K562 (cell line): ENCODE results near the gene EMC1. TPM values are rescaled to one million over a fixed set of nuclear protein-coding genes. Genes with fewer than 3 reads are reported as not detected.
A peak's percentile ranks its signal among the peaks of the same experiment; 100 is the strongest.

ENCODE experiments used
- CBFA2T3 ChIP-seq: fragments of 450-650 bp; IDR thresholded peaks from 2 replicates; pipeline ENCODE4 v1.6.1; 2017
- CBX1 ChIP-seq: sonication (generic); IDR thresholded peaks from 2 replicates; pipeline ENCODE4 v1.6.1; 2016; ENCODE audit warnings: antibody characterized with exemption, low read depth, mild to moderate bottlenecking
- CHD1 ChIP-seq: fragments of 200-600 bp; sonication (generic); IDR thresholded peaks from one replicate; pipeline ENCODE4 v1.6.1; 2012; ENCODE audit warnings: mild to moderate bottlenecking, moderate library complexity, low read length, inconsistent platforms
- CREB1 ChIP-seq, 2 experiments: sonication (generic) in 1 of 2; formaldehyde crosslinking in 1 of 2; IDR thresholded peaks; 2 replicates each; pipeline versions ENCODE4 v1.6.1 to v1.8.0; 2012 to 2022; ENCODE audit warnings: inconsistent platforms in 1 of 2, mild to moderate bottlenecking in 1 of 2, missing genetic modification reagents in 1 of 2, moderate library complexity in 1 of 2
- CXXC5 ChIP-seq: fragments of 250-450 bp; sonication (Bioruptor Pico); IDR thresholded peaks from 2 replicates; pipeline ENCODE4 v1.8.0; 2022; ENCODE audit warnings: inconsistent platforms, mild to moderate bottlenecking, moderate library complexity
- FOXK2 ChIP-seq, 2 experiments: fragments of 450-650 bp; IDR thresholded peaks in 1 of 2; conservative IDR thresholded peaks in 1 of 2; 2 replicates each; pipeline ENCODE4 v1.6.1; 2016; ENCODE audit warnings: low read depth in 2 of 2, mild to moderate bottlenecking in 1 of 2
- FUS ChIP-seq: fragments of 200-400 bp; formaldehyde crosslinking; optimal IDR thresholded peaks from 2 replicates; pipeline ENCODE3; 2017; ENCODE audit warnings: low read depth, low read length
- GTF2F1 ChIP-seq: IDR thresholded peaks from 2 replicates; pipeline ENCODE4 v1.6.1; 2011; ENCODE audit warnings: low read depth, low read length, improper control_type of control experiment
- HDAC2 ChIP-seq: fragments of 450-650 bp; IDR thresholded peaks from 2 replicates; pipeline ENCODE4 v1.6.1; 2016; ENCODE audit warnings: mild to moderate bottlenecking
- HLTF ChIP-seq: fragments of 450-650 bp; IDR thresholded peaks from 2 replicates; pipeline ENCODE4 v1.6.1; 2016
- HMGN3 ChIP-seq: IDR thresholded peaks from 2 replicates; pipeline ENCODE4 v1.6.1; 2011; ENCODE audit warnings: borderline replicate concordance, low read depth, mild to moderate bottlenecking, mixed read lengths, low read length; ENCODE audit not compliant: insufficient read length; ENCODE audit errors: extremely low read depth
- KDM5B ChIP-seq: fragments of 200-600 bp; sonication (generic); IDR thresholded peaks from 2 replicates; pipeline ENCODE4 v1.6.1; 2012; ENCODE audit warnings: low read depth, mild to moderate bottlenecking, moderate library complexity, low read length, control low read depth, inconsistent platforms; ENCODE audit not compliant: insufficient replicate concordance
- NR4A1 ChIP-seq, 2 experiments: fragments of 250-450 bp in 1 of 2; fragments of 450-650 bp in 1 of 2; sonication (Bioruptor Pico) in 1 of 2; IDR thresholded peaks; 2 replicates each; pipeline versions ENCODE4 v1.4.0 to v1.6.1; 2016 to 2020; ENCODE audit warnings: mild to moderate bottlenecking in 2 of 2, missing compliant biosample characterization in 1 of 2, missing genetic modification characterization in 1 of 2, moderate library complexity in 1 of 2
- SAP30 ChIP-seq: fragments of 200-600 bp; sonication (generic); IDR thresholded peaks from 2 replicates; pipeline ENCODE4 v1.6.1; 2012; ENCODE audit warnings: borderline replicate concordance, low read depth, mild to moderate bottlenecking, moderate library complexity, low read length, control low read depth, inconsistent platforms; ENCODE audit not compliant: insufficient read depth, poor library complexity, severe bottlenecking
- SRSF1 ChIP-seq: fragments of 200-400 bp; formaldehyde crosslinking; IDR thresholded peaks from 2 replicates; pipeline ENCODE4 v1.6.1; 2017; ENCODE audit warnings: mild to moderate bottlenecking, low read depth, low read length, moderate library complexity
- TAF1 ChIP-seq: IDR thresholded peaks from 2 replicates; pipeline ENCODE4 v1.6.1; 2011; ENCODE audit warnings: mild to moderate bottlenecking, low read length, moderate library complexity; ENCODE audit not compliant: insufficient read depth, control insufficient read depth, severe bottlenecking; ENCODE audit errors: extremely low read depth
- TARDBP ChIP-seq: fragments of 450-650 bp; IDR thresholded peaks from 2 replicates; pipeline ENCODE4 v1.6.1; 2016
- TCF3 ChIP-seq: sonication (generic); formaldehyde crosslinking; IDR thresholded peaks from 2 replicates; pipeline ENCODE4 v1.4.0; 2020; ENCODE audit warnings: mild to moderate bottlenecking, missing genetic modification reagents
- ZNF165 ChIP-seq: fragments of 250-450 bp; sonication (Bioruptor Pico); IDR thresholded peaks from 2 replicates; pipeline ENCODE4 v1.4.0; 2020; ENCODE audit warnings: borderline replicate concordance
- ZNF24 ChIP-seq: fragments of 450-650 bp; IDR thresholded peaks from 2 replicates; pipeline ENCODE4 v1.6.1; 2016
- ZNF507 ChIP-seq: conservative IDR thresholded peaks from 2 replicates; pipeline ENCODE4 v1.6.1; 2017; ENCODE audit warnings: missing genetic modification characterization, missing compliant biosample characterization
- ZNF79 ChIP-seq: fragments of 250-450 bp; sonication (Bioruptor Pico); IDR thresholded peaks from 2 replicates; pipeline ENCODE4 v1.4.0; 2020; ENCODE audit warnings: low read depth, mild to moderate bottlenecking, moderate library complexity
- ZNF830 ChIP-seq: fragments of 250-450 bp; sonication (Bioruptor Pico); IDR thresholded peaks from 2 replicates; pipeline ENCODE4 v1.5.0; 2021; ENCODE audit warnings: mild to moderate bottlenecking
- polyA plus RNA-seq, 8 experiments: library from polyadenylated mRNA; depleted of rRNA in 4 of 8; stranded (reverse) in 5 of 8; unstranded in 3 of 8; fragments of >200 nt; fragmentation: Nextera tagmentation in 2 of 8; fragmentation: Illumina TruSeq in 1 of 8; extraction: Ambion mirVana in 2 of 8; extraction: Trizol in 1 of 8; gene quantifications; 2 replicates each; pipeline versions ENCODE4 v1.2.1 to v1.2.3, GENCODE V29; 2011 to 2014; ENCODE audit warnings: inconsistent platforms in 1 of 8, missing spikeins in 1 of 8
- total RNA-seq, 7 experiments: library from RNA; depleted of rRNA in 6 of 7; stranded (reverse); fragments of >200 nt in 6 of 7; fragmentation: Illumina TruSeq in 2 of 7; extraction: Trizol in 2 of 7; gene quantifications; 2 replicates each; pipeline versions ENCODE4 v1.2.1 to v1.2.3, GENCODE V29; 2011 to 2021; ENCODE audit warnings: low replicate concordance in 1 of 7
- TF ChIP-seq, protein P1 (sequence below): fragments of 250-450 bp; sonication (Bioruptor Pico); IDR thresholded peaks from 2 replicates; pipeline ENCODE4 v1.5.1; 2021; ENCODE audit warnings: mild to moderate bottlenecking
- TF ChIP-seq, protein P2 (sequence below): fragments of 200-800 bp; sonication (Bioruptor generic); IDR thresholded peaks from 2 replicates; pipeline ENCODE4 v1.6.1; 2017; ENCODE audit warnings: missing genetic modification characterization, missing compliant biosample characterization

EMC1 gene
- total and polyA plus RNA-seq, 9 of the 15 experiments (the other 6 are each of a cell fraction or from before 2014, with no cell fraction given), result 17.8 to 88.2 (median 37.4) TPM

DNA sequence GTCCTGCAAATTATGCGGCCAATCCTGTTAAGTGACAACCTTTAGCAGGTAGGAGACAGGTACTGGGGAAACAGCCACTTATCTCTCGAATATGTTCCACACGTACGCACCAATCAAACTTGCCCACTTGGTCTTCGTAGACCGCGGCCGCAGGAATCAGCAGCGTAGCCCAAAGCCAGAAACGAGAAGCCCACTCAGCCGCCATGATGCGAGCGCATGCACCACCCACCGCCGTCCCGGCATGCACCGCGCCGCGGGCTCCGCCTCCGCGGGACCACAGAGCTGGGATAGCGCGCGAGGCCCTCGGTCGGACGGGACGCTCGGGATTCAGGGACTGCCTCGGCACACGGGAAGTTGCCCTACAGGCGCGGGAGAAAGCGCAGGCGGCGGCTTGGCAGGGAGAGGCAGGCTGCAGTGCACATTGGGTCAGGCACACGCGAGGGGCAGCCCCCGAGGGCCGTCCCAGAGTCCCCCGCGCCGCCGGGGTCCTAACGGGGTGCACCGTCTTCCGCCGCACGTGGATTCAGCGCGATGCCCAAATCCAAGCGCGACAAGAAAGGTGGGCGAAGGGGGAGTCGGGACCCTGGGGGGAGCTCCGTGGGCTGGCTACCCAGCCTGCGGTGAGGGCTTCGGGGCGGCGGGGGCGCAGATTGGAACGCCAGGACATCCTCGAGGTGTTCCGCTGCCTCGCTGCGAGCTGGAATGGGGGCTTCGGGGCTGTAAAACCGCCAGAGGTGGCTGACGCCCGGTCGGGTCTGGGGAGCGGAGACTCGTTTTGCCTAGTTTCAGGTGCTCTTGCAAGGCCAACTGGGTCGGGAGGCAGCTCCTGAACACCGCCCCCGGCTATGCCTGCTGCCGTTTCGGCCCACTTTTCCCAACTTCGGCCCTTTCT is at the start of gene EMC1, which contains the start of gene MRTO4 (continued):
- TF ChIP-seq CBX1 (peak; percentile 58; the same call in 1 of the 2 replicates), CREB1 (IDR thresholded peaks at IDR 0.05) (no peak), CREB1 (CRISPR knock-in tag; IDR thresholded peaks at IDR 0.05) (peak; percentile 50; the same call in 1 of the 2 replicates), KDM5B (peak; percentile 97), FOXK2 (conservative IDR thresholded peaks at IDR 0.05 in 1 of 2, IDR thresholded peaks at IDR 0.05 in 1 of 2; ENCODE audit: low read depth in 2 of 2) (peak; percentile 46 to 71; a peak in 1 of 4 replicates), SRSF1 (0 out of 2 replicates have a peak, but pooled peaks have one; percentile 81), TARDBP (peak; percentile 43; the same call in 1 of the 2 replicates), ZNF830 (CRISPR knock-in tag) (0 out of 2 replicates have a peak, but pooled peaks have one; percentile 35), ZNF165 (CRISPR knock-in tag) (0 out of 2 replicates have a peak, but pooled peaks have one; percentile 17), CXXC5 (CRISPR knock-in tag) (peak; percentile 87), ZNF79 (CRISPR knock-in tag) (no peak), NR4A1 (CRISPR knock-in tag; IDR thresholded peaks at IDR 0.05) (no peak), NR4A1 (tag; IDR thresholded peaks at IDR 0.05) (0 out of 2 replicates have a peak, but pooled peaks have one; percentile 85), TCF3 (CRISPR knock-in tag) (peak; percentile 38; the same call in 1 of the 2 replicates), HMGN3 (peak; percentile 88), CHD1 (no peak), HLTF (peak; percentile 48; the same call in 1 of the 2 replicates), GTF2F1 (peak; percentile 73), TAF1 (peak; percentile 97), ZNF24 (peak; percentile 46; the same call in 1 of the 2 replicates), HDAC2 (peak; percentile 87), SAP30 (peak; percentile 98), FUS (peak; percentile 91), ZNF507 (no peak), CBFA2T3 (no peak)
- TF ChIP-seq, protein P1, sequence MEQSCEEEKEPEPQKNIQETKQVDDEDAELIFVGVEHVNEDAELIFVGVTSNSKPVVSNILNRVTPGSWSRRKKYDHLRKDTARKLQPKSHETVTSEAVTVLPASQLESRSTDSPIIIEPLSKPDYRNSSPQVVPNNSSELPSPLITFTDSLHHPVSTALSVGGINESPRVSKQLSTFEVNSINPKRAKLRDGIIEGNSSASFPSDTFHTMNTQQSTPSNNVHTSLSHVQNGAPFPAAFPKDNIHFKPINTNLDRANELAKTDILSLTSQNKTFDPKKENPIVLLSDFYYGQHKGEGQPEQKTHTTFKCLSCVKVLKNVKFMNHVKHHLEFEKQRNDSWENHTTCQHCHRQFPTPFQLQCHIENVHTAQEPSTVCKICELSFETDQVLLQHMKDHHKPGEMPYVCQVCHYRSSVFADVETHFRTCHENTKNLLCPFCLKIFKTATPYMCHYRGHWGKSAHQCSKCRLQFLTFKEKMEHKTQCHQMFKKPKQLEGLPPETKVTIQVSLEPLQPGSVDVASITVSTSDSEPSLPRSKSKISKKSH (CRISPR knock-in tag), result no peak
- TF ChIP-seq, protein P2, sequence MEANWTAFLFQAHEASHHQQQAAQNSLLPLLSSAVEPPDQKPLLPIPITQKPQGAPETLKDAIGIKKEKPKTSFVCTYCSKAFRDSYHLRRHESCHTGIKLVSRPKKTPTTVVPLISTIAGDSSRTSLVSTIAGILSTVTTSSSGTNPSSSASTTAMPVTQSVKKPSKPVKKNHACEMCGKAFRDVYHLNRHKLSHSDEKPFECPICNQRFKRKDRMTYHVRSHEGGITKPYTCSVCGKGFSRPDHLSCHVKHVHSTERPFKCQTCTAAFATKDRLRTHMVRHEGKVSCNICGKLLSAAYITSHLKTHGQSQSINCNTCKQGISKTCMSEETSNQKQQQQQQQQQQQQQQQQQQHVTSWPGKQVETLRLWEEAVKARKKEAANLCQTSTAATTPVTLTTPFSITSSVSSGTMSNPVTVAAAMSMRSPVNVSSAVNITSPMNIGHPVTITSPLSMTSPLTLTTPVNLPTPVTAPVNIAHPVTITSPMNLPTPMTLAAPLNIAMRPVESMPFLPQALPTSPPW (CRISPR knock-in tag), result peak; percentile 69
